K562 (cell line): ENCODE data around the gene CTDNEP1. TPM values are rescaled to one million over a fixed set of nuclear protein-coding genes. Genes with fewer than 3 reads are reported as not detected.

Experiments
- ARID2 ChIP-seq: fragments of 450-650 bp; IDR thresholded peaks from 2 replicates; pipeline ENCODE4 v1.6.1; 2017; ENCODE audit warnings: antibody characterized with exemption, mild to moderate bottlenecking
- DMBX1 ChIP-seq: fragments of 250-450 bp; sonication (Bioruptor Pico); IDR thresholded peaks from 2 replicates; pipeline ENCODE4 v1.8.0; 2022; ENCODE audit warnings: inconsistent platforms, mild to moderate bottlenecking, moderate library complexity, borderline replicate concordance
- HES1 ChIP-seq: fragments of 450-650 bp; IDR thresholded peaks from 2 replicates; pipeline ENCODE4 v1.6.1; 2016; ENCODE audit warnings: low read depth, mild to moderate bottlenecking, moderate library complexity
- HNRNPH1 ChIP-seq: fragments of 200-400 bp; formaldehyde crosslinking; optimal IDR thresholded peaks from 2 replicates; pipeline ENCODE3; 2017; ENCODE audit warnings: low read depth, mild to moderate bottlenecking, low read length, moderate library complexity
- IFI16 ChIP-seq: fragments of 250-450 bp; sonication (Bioruptor Pico); IDR thresholded peaks from 2 replicates; pipeline ENCODE4 v2.1.2; 2022; ENCODE audit warnings: mild to moderate bottlenecking, inconsistent platforms
- NCOR1 ChIP-seq: fragments of 450-650 bp; IDR thresholded peaks from 2 replicates; pipeline ENCODE4 v1.6.1; 2016; ENCODE audit warnings: mild to moderate bottlenecking, moderate library complexity
- PHF8 ChIP-seq: fragments of 200-600 bp; sonication (generic); IDR thresholded peaks from 2 replicates; pipeline ENCODE4 v1.6.1; 2012; ENCODE audit warnings: mixed run types, mild to moderate bottlenecking, inconsistent platforms, low read length, moderate library complexity, borderline replicate concordance
- PHTF2 ChIP-seq: fragments of 250-450 bp; sonication (Bioruptor Pico); IDR thresholded peaks from 2 replicates; pipeline ENCODE4 v1.5.0; 2021; ENCODE audit warnings: mild to moderate bottlenecking
- PRDM10 ChIP-seq: fragments of 450-650 bp; IDR thresholded peaks from 2 replicates; pipeline ENCODE4 v1.6.1; 2018; ENCODE audit not compliant: partially characterized antibody
- RNF219 ChIP-seq: fragments of 250-450 bp; sonication (Bioruptor Pico); IDR thresholded peaks from 2 replicates; pipeline ENCODE4 v1.5.0; 2022; ENCODE audit warnings: mild to moderate bottlenecking
- SNIP1 ChIP-seq: fragments of 450-650 bp; IDR thresholded peaks from 2 replicates; pipeline ENCODE4 v1.7.1; 2017; ENCODE audit warnings: low read depth, mild to moderate bottlenecking
- SUPT5H ChIP-seq: fragments of 450-650 bp; IDR thresholded peaks from 2 replicates; pipeline ENCODE4 v1.6.1; 2016
- TFE3 ChIP-seq: fragments of 450-650 bp; formaldehyde crosslinking; IDR thresholded peaks from 2 replicates; pipeline ENCODE4 v1.4.0; 2020; ENCODE audit warnings: mild to moderate bottlenecking, mixed read lengths
- ZBTB43 ChIP-seq: sonication (generic); formaldehyde crosslinking; IDR thresholded peaks from 2 replicates; pipeline ENCODE4 v1.8.0; 2023; ENCODE audit warnings: mild to moderate bottlenecking, missing genetic modification reagents
- ZFX ChIP-seq: sonication (generic); formaldehyde crosslinking; IDR thresholded peaks from 2 replicates; pipeline ENCODE4 v1.8.0; 2022; ENCODE audit warnings: mild to moderate bottlenecking, missing genetic modification reagents, moderate library complexity
- ZNF263 ChIP-seq: sonication (generic); formaldehyde crosslinking; IDR thresholded peaks from 2 replicates; pipeline ENCODE4 v1.8.0; 2022; ENCODE audit warnings: mild to moderate bottlenecking, missing genetic modification reagents, borderline replicate concordance
- ZNF282 ChIP-seq: sonication (generic); formaldehyde crosslinking; IDR thresholded peaks from 2 replicates; pipeline ENCODE4 v1.8.1; 2023; ENCODE audit warnings: missing genetic modification reagents
- ZNF584 ChIP-seq: fragments of 200-800 bp; sonication (Bioruptor generic); IDR thresholded peaks from 2 replicates; pipeline ENCODE4 v1.6.1; 2016; ENCODE audit warnings: low read depth, mild to moderate bottlenecking, missing genetic modification characterization, missing compliant biosample characterization
- polyA plus RNA-seq, 8 experiments: library from polyadenylated mRNA; depleted of rRNA in 4 of 8; stranded (reverse) in 5 of 8; unstranded in 3 of 8; fragments of >200 nt; fragmentation: Nextera tagmentation in 2 of 8; fragmentation: Illumina TruSeq in 1 of 8; extraction: Ambion mirVana in 2 of 8; extraction: Trizol in 1 of 8; gene quantifications; 2 replicates each; pipeline versions ENCODE4 v1.2.1 to v1.2.3, GENCODE V29; 2011 to 2014; ENCODE audit warnings: inconsistent platforms in 1 of 8, missing spikeins in 1 of 8
- total RNA-seq, 7 experiments: library from RNA; depleted of rRNA in 6 of 7; stranded (reverse); fragments of >200 nt in 6 of 7; fragmentation: Illumina TruSeq in 2 of 7; extraction: Trizol in 2 of 7; gene quantifications; 2 replicates each; pipeline versions ENCODE4 v1.2.1 to v1.2.3, GENCODE V29; 2011 to 2021; ENCODE audit warnings: low replicate concordance in 1 of 7

Gene CTDNEP1
- total and polyA plus RNA-seq, 9 of the 15 experiments (the other 6 are each of a cell fraction or from before 2014, with no cell fraction given): 10.7 to 150 (median 28.5) TPM

GRCh38 chr17:7234083-7234951 lies 17.2 kb downstream of the CTDNEP1 start, which contains the start of gene DVL2 (continued):
- TF ChIP-seq PRDM10: peak; percentile 96
- TF ChIP-seq ZFX (CRISPR knock-in tag): peak; percentile 72
- TF ChIP-seq ZNF282 (CRISPR knock-in tag): no peak
- no peak for TF ChIP-seq ARID2
- TF ChIP-seq SUPT5H: peak; percentile 91
- no peak for TF ChIP-seq SNIP1
- TF ChIP-seq ZNF584 (CRISPR knock-in tag): 0 out of 2 replicates have a peak, but pooled peaks have one; percentile 30
- peak; percentile 38; the same call in 1 of the 2 replicates for TF ChIP-seq PHTF2 (CRISPR knock-in tag)
- no peak for TF ChIP-seq HNRNPH1
- 0 out of 2 replicates have a peak, but pooled peaks have one; percentile 34 for TF ChIP-seq DMBX1 (CRISPR knock-in tag)
- no peak for TF ChIP-seq IFI16 (CRISPR knock-in tag)
- TF ChIP-seq NCOR1: peak; percentile 64
- peak; percentile 100 for TF ChIP-seq TFE3 (CRISPR knock-in tag)
- TF ChIP-seq PHF8: peak; percentile 49; the same call in 1 of the 2 replicates
- TF ChIP-seq RNF219: no peak
- no peak for TF ChIP-seq ZNF263 (CRISPR knock-in tag)
- no peak for TF ChIP-seq HES1
- TF ChIP-seq ZBTB43 (CRISPR knock-in tag): no peak
